Smooth muscle cell (in vitro differentiated cells): Measurements from ENCODE around the gene SEC61B. TPM values are rescaled to one million over a fixed set of nuclear protein-coding genes. Genes with fewer than 3 reads are reported as not detected.

Source experiments
- DNase-seq: peaks from one replicate; lab custom pipeline; 2025; ENCODE audit not compliant: unreplicated experiment; lab: John Stamatoyannopoulos, UW
- H2AFZ ChIP-seq: fragments of 200-600 bp; sonication (generic); 2 replicates; pipeline ENCODE4 v1.6.0; 2016; ENCODE audit warnings: antibody characterized with exemption, low read depth, mild to moderate bottlenecking
- H3F3A ChIP-seq: fragments of 200-600 bp; sonication (generic); 2 replicates; pipeline ENCODE4 v1.6.0; 2017; ENCODE audit warnings: antibody characterized with exemption, low read depth
- H3K27ac ChIP-seq: fragments of 200-600 bp; sonication (generic); 2 replicates; pipeline ENCODE4 v1.5.1; 2016; ENCODE audit warnings: low read depth, mild to moderate bottlenecking
- H3K27me3 ChIP-seq: fragments of 200-600 bp; sonication (generic); 2 replicates; pipeline ENCODE4 v1.6.1; 2016; ENCODE audit warnings: low read depth, mild to moderate bottlenecking
- H3K36me3 ChIP-seq: fragments of 200-600 bp; sonication (generic); 2 replicates; pipeline ENCODE4 v1.5.1; 2016; ENCODE audit warnings: low read depth
- H3K4me1 ChIP-seq: fragments of 200-600 bp; sonication (generic); 2 replicates; pipeline ENCODE4 v1.5.1; 2016; ENCODE audit warnings: low read depth
- H3K4me2 ChIP-seq: fragments of 200-600 bp; sonication (generic); 2 replicates; pipeline ENCODE4 v1.6.0; 2016; ENCODE audit warnings: mild to moderate bottlenecking
- H3K4me3 ChIP-seq: fragments of 200-600 bp; sonication (generic); 2 replicates; pipeline ENCODE4 v1.5.1; 2016; ENCODE audit warnings: mild to moderate bottlenecking
- H3K79me2 ChIP-seq: fragments of 200-600 bp; sonication (generic); 2 replicates; pipeline ENCODE4 v1.6.0; 2016; ENCODE audit warnings: low read depth, mild to moderate bottlenecking
- H3K9ac ChIP-seq: fragments of 200-600 bp; sonication (generic); 2 replicates; pipeline ENCODE4 v1.6.0; 2016; ENCODE audit warnings: low read depth
- H3K9me3 ChIP-seq: fragments of 200-600 bp; sonication (generic); replicated peaks from 2 replicates; pipeline ENCODE4 v1.5.1; 2016; ENCODE audit warnings: low read depth
- H4K20me1 ChIP-seq: fragments of 200-600 bp; sonication (generic); 2 replicates; pipeline ENCODE4 v1.6.0; 2016; ENCODE audit warnings: low read depth
- CTCF ChIP-seq: fragments of 200-600 bp; sonication (generic); IDR thresholded peaks from 2 replicates; pipeline ENCODE4 v1.5.1; 2017; ENCODE audit warnings: borderline replicate concordance, mild to moderate bottlenecking, antibody characterized with exemption; ENCODE audit not compliant: insufficient read depth, poor library complexity, severe bottlenecking
- WGBS: methylation state at CpG from one replicate; pipeline ENCODE4 v1.1.7; 2016; ENCODE audit warnings: low lambda C conversion rate; 5-methylcytosine and 5-hydroxymethylcytosine counted together
- polyA plus RNA-seq: library from polyadenylated mRNA; unstranded; fragments of >200 nt; fragmentation: Nextera tagmentation; extraction: Ambion mirVana; gene quantifications from 2 replicates; pipeline ENCODE4 v1.2.1, GENCODE V29; 2016
- total RNA-seq: library from RNA; depleted of rRNA; stranded (reverse); fragments of >200 nt; gene quantifications from 2 replicates; pipeline ENCODE4 v1.2.3, GENCODE V29; 2014

SEC61B gene
- total and polyA plus RNA-seq, 2 experiments from 2014 or later: 385 to 549 TPM

GRCh38 chr9:99185934-99186333, 36.1 kb upstream of the SEC61B start:
- H3K4me1 ChIP-seq: peaks cover 8% of the 10 kb centered on the region
- no peak for TF ChIP-seq CTCF
- WGBS: 93% methylated on average over 5 of the region's 5 CpGs

GRCh38 chr9:99187311-99187710, 34.8 kb upstream of the SEC61B start:
- Histone ChIP-seq H3F3A (peaks cover 10% of the 10 kb centered on the region), H3K27me3 (peaks cover 5% of the 10 kb centered on the region), H4K20me1 (no peaks in the 10 kb centered on the region), H3K9ac (no peak overlapping the region), H3K4me1 (peaks cover 8% of the 10 kb centered on the region), H3K9me3 (no peaks in the 10 kb centered on the region), H3K4me3 (no peak overlapping the region), H3K36me3 (no peaks in the 10 kb centered on the region), H3K4me2 (no peak overlapping the region), H3K79me2 (no peaks in the 10 kb centered on the region), H3K27ac (no peak overlapping the region), H2AFZ (no peak overlapping the region)
- no peak for DNase-seq
- no peak for TF ChIP-seq CTCF
- 91% methylated on average over 4 of the region's 4 CpGs for WGBS

More at GRCh38 chr9:99185934-99186333, 36.1 kb upstream of the SEC61B start:
- Histone ChIP-seq H4K20me1 (no peaks in the 10 kb centered on the region), H3K27me3 (peaks cover 5% of the 10 kb centered on the region), H3F3A (peaks cover 10% of the 10 kb centered on the region), H3K36me3 (no peaks in the 10 kb centered on the region), H3K9me3 (no peaks in the 10 kb centered on the region), H3K4me3 (no peak overlapping the region), H3K27ac (no peak overlapping the region), H3K4me2 (no peak overlapping the region), H3K79me2 (no peaks in the 10 kb centered on the region), H3K9ac (no peak overlapping the region), H2AFZ (no peak overlapping the region)
- no peak for DNase-seq

GRCh38 chr9:99189186-99189585, 32.9 kb upstream of the SEC61B start:
- H2AFZ ChIP-seq: no peak overlapping the region
- H3K4me2 ChIP-seq: no peak overlapping the region

More at GRCh38 chr9:99189186-99189585, 32.9 kb upstream of the SEC61B start:
- 77% methylated on average over 2 of the region's 2 CpGs for WGBS
- no peak overlapping the region for H3K4me3 ChIP-seq
- no peaks in the 10 kb centered on the region for H3K36me3 ChIP-seq
- no peak for DNase-seq
- H3F3A ChIP-seq: no peaks in the 10 kb centered on the region
- H3K4me1 ChIP-seq: no peaks in the 10 kb centered on the region
- no peaks in the 10 kb centered on the region for H3K79me2 ChIP-seq
- peaks cover 5% of the 10 kb centered on the region for H3K27me3 ChIP-seq
- H3K27ac ChIP-seq: no peak overlapping the region
- no peaks in the 10 kb centered on the region for H4K20me1 ChIP-seq
- no peak for TF ChIP-seq CTCF
- no peaks in the 10 kb centered on the region for H3K9me3 ChIP-seq
- H3K9ac ChIP-seq: no peak overlapping the region
